DOHH2 (cell line): Measurements from ENCODE around the gene P3H1.

Experiments used
- H3F3A ChIP-seq: fragments of 200-600 bp; sonication (generic), shearing (Covaris generic); 2 replicates; pipeline ENCODE4 v1.6.0; 2016; ENCODE audit warnings: antibody characterized with exemption, mild to moderate bottlenecking; ENCODE audit not compliant: control insufficient read depth, insufficient read depth
- H3K27ac ChIP-seq: fragments of 200-600 bp; sonication (generic); 2 replicates; pipeline ENCODE4 v1.5.1; 2014; ENCODE audit warnings: low read depth, mild to moderate bottlenecking, low read length, moderate library complexity
- H3K27me3 ChIP-seq: fragments of 200-600 bp; sonication (generic); 2 replicates; pipeline ENCODE4 v1.6.1; 2014; ENCODE audit warnings: mild to moderate bottlenecking, low read length, mixed read lengths; ENCODE audit not compliant: control insufficient read depth
- H3K36me3 ChIP-seq: fragments of 200-600 bp; sonication (generic); 2 replicates; pipeline ENCODE4 v1.6.1; 2014; ENCODE audit warnings: mild to moderate bottlenecking, low read length, moderate library complexity, mixed read lengths; ENCODE audit not compliant: control insufficient read depth
- H3K4me1 ChIP-seq: fragments of 200-600 bp; sonication (generic); 2 replicates; pipeline ENCODE4 v1.6.1; 2014; ENCODE audit warnings: mild to moderate bottlenecking, low read length, mixed read lengths; ENCODE audit not compliant: control insufficient read depth
- H3K4me2 ChIP-seq: fragments of 200-600 bp; sonication (generic); 2 replicates; pipeline ENCODE4 v1.6.0; 2014; ENCODE audit warnings: mild to moderate bottlenecking, low read length, moderate library complexity
- H3K4me3 ChIP-seq: fragments of 200-600 bp; sonication (generic); 2 replicates; pipeline ENCODE4 v1.5.1; 2014; ENCODE audit warnings: mild to moderate bottlenecking, low read length, mixed read lengths
- H3K79me2 ChIP-seq: fragments of 200-600 bp; sonication (generic); 2 replicates; pipeline ENCODE4 v1.6.1; 2014; ENCODE audit warnings: mild to moderate bottlenecking, low read length, mixed read lengths; ENCODE audit not compliant: control insufficient read depth
- H3K9me2 ChIP-seq: fragments of 200-600 bp; sonication (generic); replicated peaks from 2 replicates; pipeline ENCODE4 v1.6.1; 2014; ENCODE audit warnings: mild to moderate bottlenecking, low read length, mixed read lengths; ENCODE audit not compliant: control insufficient read depth
- H3K9me3 ChIP-seq: fragments of 200-600 bp; sonication (generic); 2 replicates; pipeline ENCODE4 v1.6.1; 2014; ENCODE audit warnings: antibody characterized with exemption, low read length, mixed read lengths; ENCODE audit not compliant: control insufficient read depth, insufficient read depth
- H4K20me1 ChIP-seq: fragments of 200-600 bp; sonication (generic); 2 replicates; pipeline ENCODE4 v1.6.0; 2014; ENCODE audit warnings: low read depth, mild to moderate bottlenecking, antibody characterized with exemption, low read length, moderate library complexity; ENCODE audit not compliant: control insufficient read depth, insufficient read depth
- CTCF ChIP-seq: fragments of 200-600 bp; sonication (generic); IDR thresholded peaks from one replicate; pipeline ENCODE4 v1.5.1; 2014; ENCODE audit warnings: antibody characterized with exemption, mild to moderate bottlenecking, low read depth, low read length; ENCODE audit not compliant: poor library complexity, severe bottlenecking
- EZH2phosphoT487 ChIP-seq: fragments of 200-600 bp; sonication (generic); IDR thresholded peaks from 2 replicates; pipeline ENCODE4 v1.6.1; 2017; ENCODE audit warnings: borderline replicate concordance, mild to moderate bottlenecking, antibody characterized with exemption, low read length, moderate library complexity, mixed read lengths

P3H1 gene

GRCh38 chr1:42738678-42739226 is 28.1 kb downstream of the P3H1 start:
- Histone ChIP-seq H3K9me2 (no peaks in the 10 kb centered on the region), H3K4me2 (no peak overlapping the region), H3K27me3 (no peaks in the 10 kb centered on the region), H3K79me2 (no peaks in the 10 kb centered on the region), H3K27ac (no peak overlapping the region), H3K4me1 (peaks cover 8% of the 10 kb centered on the region), H4K20me1 (0 out of 2 replicates have a peak, but pooled peaks cover 3% of the 10 kb centered on the region), H3K36me3 (no peaks in the 10 kb centered on the region), H3K4me3 (no peak overlapping the region), H3F3A (no peaks in the 10 kb centered on the region), H3K9me3 (no peaks in the 10 kb centered on the region)
- TF ChIP-seq EZH2phosphoT487 (no peak), CTCF (no peak)

GRCh38 chr1:42737986-42738677 is 28.7 kb downstream of the P3H1 start:
- Histone ChIP-seq H3K4me3 (no peak overlapping the region), H3F3A (no peaks in the 10 kb centered on the region), H4K20me1 (no peaks in the 10 kb centered on the region), H3K4me1 (peaks cover 8% of the 10 kb centered on the region), H3K36me3 (no peaks in the 10 kb centered on the region), H3K27me3 (no peaks in the 10 kb centered on the region), H3K79me2 (no peaks in the 10 kb centered on the region), H3K9me3 (no peaks in the 10 kb centered on the region), H3K4me2 (no peak overlapping the region), H3K9me2 (no peaks in the 10 kb centered on the region), H3K27ac (no peak overlapping the region)
- no peak for TF ChIP-seq CTCF
- TF ChIP-seq EZH2phosphoT487 = no peak

DNA sequence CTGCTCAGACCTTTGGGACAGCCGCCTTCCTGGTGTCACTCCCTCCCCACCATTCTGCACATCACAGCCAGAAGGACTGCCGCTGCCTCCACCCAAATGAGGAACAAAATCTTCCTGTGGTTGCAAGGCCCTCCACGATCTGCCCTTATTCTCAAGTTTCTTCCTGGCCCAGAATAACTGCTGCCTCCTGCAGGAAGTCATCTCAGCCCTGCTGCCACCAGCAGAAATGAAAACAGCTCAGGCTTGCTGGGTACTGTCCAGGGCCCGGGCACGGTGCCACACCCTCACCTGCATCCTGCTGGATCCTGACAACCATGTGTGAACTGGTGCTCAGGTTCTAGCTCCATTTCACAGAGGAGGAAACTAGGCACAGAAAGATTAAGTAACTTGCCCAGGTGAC is 29.6 kb downstream of the P3H1 start:
- H3K9me2 ChIP-seq = no peaks in the 10 kb centered on the region
- H3K9me3 ChIP-seq = no peaks in the 10 kb centered on the region
- no peaks in the 10 kb centered on the region for H3F3A ChIP-seq
- no peak overlapping the region for H3K4me3 ChIP-seq
- H3K4me1 ChIP-seq = peaks cover 8% of the 10 kb centered on the region
- H3K36me3 ChIP-seq = no peaks in the 10 kb centered on the region
- no peaks in the 10 kb centered on the region for H4K20me1 ChIP-seq
- no peak overlapping the region for H3K27ac ChIP-seq
- TF ChIP-seq CTCF (peak; percentile 28), EZH2phosphoT487 (no peak)
- H3K27me3 ChIP-seq = no peaks in the 10 kb centered on the region
- H3K4me2 ChIP-seq = no peak overlapping the region
- no peaks in the 10 kb centered on the region for H3K79me2 ChIP-seq
